ENCODE results near the gene CBR1.

CBR1 gene

DNA sequence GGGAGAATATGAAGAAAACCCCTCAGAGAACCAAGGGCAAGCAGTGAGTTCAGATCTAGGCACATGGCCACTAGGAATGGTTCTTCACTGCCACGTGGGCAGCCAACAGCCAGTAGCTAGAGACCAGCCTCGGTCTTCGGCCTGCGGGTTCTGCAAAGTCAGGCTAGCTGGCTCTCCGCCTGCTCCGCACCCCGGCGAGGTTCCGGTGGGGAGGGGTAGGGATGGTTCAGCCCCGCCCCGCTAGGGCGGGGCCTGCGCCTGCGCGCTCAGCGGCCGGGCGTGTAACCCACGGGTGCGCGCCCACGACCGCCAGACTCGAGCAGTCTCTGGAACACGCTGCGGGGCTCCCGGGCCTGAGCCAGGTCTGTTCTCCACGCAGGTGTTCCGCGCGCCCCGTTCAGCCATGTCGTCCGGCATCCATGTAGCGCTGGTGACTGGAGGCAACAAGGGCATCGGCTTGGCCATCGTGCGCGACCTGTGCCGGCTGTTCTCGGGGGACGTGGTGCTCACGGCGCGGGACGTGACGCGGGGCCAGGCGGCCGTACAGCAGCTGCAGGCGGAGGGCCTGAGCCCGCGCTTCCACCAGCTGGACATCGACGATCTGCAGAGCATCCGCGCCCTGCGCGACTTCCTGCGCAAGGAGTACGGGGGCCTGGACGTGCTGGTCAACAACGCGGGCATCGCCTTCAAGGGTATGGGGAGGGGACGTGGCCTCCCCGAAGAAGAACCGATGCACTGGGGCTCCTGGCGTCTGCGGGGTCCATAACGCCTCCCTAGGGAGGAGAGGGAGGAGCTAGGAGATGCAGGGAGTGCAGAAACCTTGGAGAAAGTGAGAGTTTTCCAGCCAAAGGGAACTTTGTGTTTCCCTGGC lies at the start of gene CBR1:
Gene CBR1 (plus strand): TSS at position 312 of the 871 bp plus-strand sequence. CDS start 92 bp downstream, at position 404.
- FAIRE-seq = no peak

DNA sequence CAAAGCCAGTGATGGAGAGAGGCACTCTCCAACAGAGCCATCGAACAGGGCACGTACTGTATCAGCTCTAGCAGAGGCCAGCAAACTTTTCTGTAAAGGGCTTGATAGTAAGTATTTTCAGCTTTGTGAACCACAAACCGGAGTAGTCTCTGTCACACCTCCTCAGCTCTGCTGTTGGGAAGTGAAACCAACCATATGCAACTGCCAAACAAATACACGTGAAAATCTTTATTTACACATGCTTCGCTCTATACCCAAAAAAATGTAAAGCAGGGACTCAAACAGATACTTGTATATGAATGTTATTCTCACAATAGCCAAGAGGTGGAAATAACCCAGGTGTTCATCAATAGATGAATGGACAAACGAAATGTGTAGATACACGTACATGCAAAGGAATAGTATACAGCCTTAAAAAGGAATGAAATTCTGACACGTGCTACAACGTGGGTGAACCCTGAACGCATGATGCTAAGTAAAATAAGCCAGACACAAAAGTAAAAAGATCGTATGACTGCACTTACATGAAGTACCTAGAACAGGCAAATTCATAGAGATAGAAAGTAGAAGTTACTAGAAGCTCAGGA lies 48.5 kb upstream of the CBR1 start:
- FAIRE-seq = no peak

DNA sequence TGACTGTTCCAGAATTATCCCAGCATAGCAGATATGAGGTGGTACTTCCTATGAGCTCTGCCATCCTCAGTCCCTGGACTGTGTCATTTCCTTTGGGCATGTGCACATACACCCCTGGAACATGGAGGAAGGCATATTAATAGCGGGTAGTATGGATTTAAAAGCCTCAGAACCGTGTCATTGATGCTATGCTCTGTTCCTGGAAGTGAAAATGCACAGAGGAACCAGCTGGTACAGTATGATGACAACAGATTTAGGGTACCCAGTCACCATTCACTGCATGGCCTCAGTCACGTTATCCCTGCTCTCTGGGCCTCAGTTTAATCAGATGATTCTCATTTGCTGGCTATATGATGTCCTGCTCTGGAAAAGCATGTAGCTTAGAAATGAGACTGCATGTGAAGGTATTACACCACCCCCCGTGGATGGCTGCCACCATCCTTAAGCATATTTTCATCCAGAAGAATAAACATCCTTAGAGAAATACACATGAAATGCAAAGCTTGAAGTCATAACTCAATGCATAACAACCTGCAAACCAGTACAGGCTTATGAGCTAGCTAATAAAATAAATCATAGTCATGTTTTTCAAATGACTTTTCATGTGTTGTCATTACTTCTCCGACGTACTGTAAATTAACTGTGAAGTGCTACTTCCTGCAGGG lies 47.3 kb upstream of the CBR1 start:
- FAIRE-seq = no peak

DNA sequence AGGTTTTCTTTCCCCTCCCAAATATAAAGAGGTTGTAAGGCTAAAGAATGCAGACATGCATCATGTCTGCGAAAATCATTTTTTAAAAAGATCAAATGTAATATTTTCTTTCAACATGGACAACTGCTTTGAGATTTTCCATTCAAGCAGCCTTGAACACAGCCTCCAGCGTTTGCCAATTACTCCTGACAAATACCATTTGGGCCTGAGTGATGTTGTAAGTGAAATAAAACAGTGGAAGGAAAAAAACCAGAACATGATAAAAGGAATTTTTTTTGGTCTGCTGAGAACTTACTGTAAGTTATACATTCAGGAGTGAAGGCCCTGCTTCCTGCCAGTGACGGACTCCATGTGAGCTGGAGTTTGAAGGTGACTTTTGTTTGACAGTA lies 46.7 kb upstream of the CBR1 start:
- no peak for FAIRE-seq

DNA sequence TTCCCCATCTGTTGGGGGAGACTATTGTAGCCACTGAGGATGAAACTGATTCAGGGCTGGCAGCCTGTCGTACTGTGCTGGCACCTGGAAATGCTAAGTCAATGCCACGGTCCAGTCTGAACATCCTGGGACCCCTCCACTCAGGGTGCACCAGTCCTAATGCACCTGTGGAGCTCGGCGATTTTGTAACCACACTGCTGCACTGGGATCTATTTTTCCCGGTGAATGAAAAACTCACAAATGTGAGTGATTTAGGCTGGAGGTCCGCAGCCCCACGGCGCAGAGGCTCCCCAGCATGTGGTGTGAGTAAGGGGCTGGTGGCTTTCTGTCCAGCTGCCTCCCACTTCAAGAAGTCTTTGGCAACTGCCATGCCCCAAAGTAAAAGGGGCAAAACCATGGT lies 45.0 kb upstream of the CBR1 start:
- no peak for FAIRE-seq

- no peak for FAIRE-seq
These were observed 42.5 kb upstream of the CBR1 start for GRCh38 chr21:36027347-36027746.

DNA sequence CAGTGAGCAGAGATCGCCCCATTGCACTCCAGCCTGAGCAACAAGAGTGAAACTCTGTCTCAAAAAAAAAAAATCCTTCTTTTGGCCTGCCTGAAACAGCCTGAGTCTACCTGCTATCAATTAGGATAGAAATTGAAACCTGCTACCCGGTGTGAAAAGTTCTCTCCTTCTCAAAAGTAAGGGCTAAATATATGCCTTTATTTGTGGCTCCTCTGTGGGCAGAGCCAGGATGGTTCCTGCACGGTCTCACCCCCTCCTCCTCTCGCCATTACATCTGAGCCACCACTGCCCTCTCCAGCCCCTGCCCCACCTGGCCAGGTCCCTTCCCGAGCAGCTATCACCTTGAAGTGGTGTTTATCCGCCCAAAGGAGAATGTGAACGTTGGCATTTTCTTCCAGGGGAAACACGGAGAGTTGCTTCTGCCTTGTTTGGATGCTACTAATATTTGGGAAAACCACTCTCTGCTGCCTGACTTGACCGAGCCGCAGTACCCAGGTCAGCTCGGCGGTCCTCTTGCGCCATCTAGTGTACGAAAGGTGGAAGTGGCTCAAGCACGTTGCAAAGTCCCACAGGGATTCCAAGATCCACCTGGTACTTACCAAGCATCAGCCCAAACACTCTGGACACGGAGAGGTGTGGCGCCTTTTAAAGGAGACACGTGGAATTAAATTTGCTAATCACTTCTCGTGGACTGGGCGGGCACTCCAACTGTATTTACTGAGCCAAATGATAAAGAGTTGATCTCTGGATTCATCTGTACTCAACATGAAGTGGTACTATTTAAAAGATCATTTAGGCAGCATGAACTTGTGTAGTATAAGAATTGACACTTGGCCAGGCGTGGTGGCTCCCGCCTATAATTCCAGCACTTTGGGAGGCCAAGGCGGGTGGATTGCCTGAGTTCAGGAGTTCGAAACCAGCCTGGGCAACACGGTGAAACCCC lies 41.4 kb upstream of the CBR1 start:
- FAIRE-seq = no peak

DNA sequence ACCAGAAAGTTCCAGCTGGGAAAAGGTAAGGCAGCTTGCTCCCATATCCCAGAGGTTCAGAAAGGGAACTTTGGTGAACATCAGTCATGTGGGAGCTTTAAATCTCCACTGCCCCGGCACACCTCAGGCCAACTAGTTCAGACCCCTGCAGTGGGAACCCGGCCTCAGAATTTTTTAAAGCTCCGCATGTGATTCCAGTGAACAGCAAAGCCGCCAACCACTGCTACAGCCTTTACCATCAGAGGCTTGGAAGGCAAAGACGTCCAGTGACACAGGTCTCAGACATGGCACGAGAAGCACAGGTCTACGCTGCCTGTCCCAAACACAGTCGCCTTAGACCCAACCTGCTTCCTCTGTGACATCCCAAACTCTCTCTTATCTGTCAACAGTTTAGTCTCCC lies 40.5 kb upstream of the CBR1 start:
- no peak for FAIRE-seq

DNA sequence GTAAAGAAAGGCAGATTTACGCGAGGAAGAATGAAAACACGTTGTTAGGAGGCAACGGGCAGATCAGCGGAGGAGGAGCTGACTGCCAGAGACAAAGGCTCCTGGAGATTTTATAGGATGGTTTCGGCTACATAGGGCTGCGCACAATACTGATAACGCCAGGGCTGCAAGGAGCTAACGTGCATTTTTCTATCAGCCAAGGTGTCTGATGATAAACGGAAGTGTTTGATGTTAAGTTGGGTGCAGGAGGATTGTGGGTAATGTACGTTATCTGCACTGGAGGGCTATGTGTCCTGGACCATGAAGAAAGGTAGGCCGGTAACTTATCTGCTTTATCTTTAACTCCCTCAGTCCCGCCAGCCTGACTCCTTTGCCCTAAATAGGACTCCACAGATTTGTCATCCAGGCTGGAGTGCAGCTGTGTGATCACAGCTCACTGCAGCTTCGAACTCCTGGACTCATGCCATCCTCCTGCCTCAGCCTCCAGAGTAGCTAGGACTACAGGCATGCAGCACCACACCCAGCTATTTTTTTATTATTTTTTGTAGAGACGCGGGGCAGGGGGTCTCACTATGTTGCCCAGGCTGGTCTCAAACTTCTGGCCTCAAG lies 39.1 kb upstream of the CBR1 start:
- no peak for FAIRE-seq

GRCh38 chr21:36032647-36033406 lies 37.0 kb upstream of the CBR1 start:
- no peak for FAIRE-seq

GRCh38 chr21:36034211-36034913 lies 35.5 kb upstream of the CBR1 start:
- no peak for FAIRE-seq

DNA sequence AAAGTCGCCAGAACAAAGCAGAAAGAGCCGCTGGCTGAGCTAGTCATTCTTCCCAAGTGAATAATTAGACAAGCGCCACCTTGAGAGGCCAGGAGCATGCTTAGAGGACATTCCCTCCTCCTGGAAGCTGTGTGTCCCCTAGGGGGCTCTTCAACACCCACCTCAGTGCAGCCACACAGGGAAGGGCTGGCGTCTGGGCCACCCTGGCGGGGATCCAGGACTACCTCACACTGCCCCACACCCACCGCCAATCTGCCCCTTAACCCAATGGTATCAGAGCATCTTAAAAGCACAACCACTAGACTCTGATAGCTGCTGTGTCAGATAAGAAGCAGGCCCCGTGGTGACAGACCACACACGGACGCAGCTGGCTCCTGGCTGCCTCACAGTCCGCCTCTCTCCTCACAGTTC lies 34.4 kb upstream of the CBR1 start:
- FAIRE-seq = no peak

- FAIRE-seq = no peak
These were observed 30.9 kb upstream of the CBR1 start for GRCh38 chr21:36038701-36039497.

GRCh38 chr21:36039861-36040260 lies 30.0 kb upstream of the CBR1 start:
- FAIRE-seq = no peak

DNA sequence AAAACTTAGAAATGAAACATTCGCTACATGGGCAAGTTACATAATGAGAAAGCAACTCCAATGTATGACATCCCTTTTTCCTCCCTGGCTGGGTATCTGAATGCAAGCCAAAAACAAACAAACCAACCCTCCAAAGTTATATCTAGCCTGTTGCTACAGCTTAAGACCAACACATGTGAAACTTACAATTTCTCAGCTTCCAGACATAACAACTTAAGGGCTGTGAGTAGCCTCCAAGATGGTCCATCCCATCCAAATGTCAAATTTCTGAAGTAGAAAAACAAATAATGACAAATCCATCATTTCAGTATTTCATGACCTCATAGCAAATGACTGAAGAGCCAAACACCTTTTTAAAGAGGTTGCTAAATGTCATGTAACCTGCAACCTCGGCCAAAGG lies 29.4 kb upstream of the CBR1 start:
- no peak for FAIRE-seq

DNA sequence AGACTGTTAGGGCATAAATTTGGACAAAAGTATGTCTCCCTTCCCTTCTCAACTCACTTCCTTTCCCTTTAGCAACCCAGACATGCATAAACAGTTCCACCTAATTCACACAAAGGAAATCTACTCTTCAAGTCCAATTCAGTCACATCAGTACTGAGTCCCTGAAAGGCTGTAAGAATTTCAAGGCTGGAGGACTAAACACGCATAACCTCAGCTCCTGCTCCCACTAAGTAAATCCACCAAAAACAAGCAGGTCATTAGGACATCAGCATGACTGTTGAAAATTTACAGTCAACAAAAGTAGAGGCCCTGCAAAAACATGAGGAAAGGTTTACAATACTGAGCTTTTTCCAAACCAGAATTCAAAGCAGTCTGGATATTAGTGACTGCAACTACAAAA lies 27.9 kb upstream of the CBR1 start:
- FAIRE-seq = no peak

- FAIRE-seq = no peak
These were observed 25.8 kb upstream of the CBR1 start for GRCh38 chr21:36044056-36044455.

DNA sequence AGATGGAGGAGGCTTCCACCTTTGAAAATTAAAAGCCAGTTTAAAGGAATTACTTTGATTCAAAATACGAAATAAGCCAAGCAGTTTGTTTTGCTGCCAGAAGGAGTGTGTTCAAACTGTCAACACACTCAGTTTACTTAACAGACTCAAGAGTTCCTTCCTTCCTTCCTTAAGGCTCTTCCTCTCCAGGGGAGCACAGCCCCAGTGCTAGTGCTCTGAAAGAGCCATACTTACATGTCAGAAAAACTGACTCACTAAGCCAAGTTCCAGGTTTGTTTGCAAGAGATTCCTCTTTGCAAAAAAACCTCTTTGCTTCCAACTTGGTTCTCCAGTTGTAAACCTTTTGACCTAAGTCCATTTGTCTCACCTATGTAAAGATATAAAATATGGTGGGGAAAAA lies 23.8 kb upstream of the CBR1 start:
- FAIRE-seq = no peak

DNA sequence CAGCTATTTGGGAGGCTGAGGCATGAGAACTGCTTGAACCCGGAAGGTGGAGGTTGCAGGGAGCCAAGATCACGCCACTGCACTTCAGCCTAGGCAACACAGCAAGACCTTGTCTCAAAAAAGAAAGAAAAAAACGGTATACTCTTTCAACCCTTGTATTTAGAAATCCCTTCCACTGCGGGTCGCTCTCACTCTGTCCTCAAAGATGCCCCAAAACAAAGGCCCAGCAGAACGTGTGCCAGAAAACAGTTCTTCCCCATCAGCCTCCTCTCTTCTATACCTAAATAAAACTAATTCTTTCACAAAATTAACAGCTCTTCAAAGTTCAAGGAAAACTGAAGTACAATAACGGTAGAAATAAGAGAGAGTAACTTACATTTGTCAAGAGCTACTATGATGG lies 22.7 kb upstream of the CBR1 start:
- FAIRE-seq = no peak

GRCh38 chr21:36048357-36048756 lies 21.5 kb upstream of the CBR1 start:
- no peak for FAIRE-seq
